Measurements from ENCODE around the gene KLF16. TPM values are rescaled to one million over a fixed set of nuclear protein-coding genes. Genes with fewer than 3 reads are reported as not detected.

KLF16 gene
- total and polyA plus RNA-seq, 9 of the 15 experiments (the other 6 are each of a cell fraction or from before 2014, with no cell fraction given) = 0.04 to 60.4 (median 6.8) TPM

GRCh38 chr19:1911995-1912394 lies 48.6 kb upstream of the KLF16 start:
- FAIRE-seq (no peak), ATAC-seq (no peak), DNase-seq (ENCODE audit: extremely low read depth in 1 of 4, low spot score in 3 of 4) (no peak)
- Histone ChIP-seq H3K79me2 (ENCODE audit: control insufficient read depth, insufficient read depth, low read length) (peaks cover 70% of the 10 kb centered on the region), H2AFZ (ENCODE audit: low read depth, low read length) (no peak overlapping the region), H3K27me3 (ENCODE audit: control insufficient read depth in 2 of 2, insufficient read depth in 2 of 2, low read length in 2 of 2) (no peaks in the 10 kb centered on the region), H3K9me3 (replicated peaks; ENCODE audit: control insufficient read depth, insufficient read depth, low read depth, low read length) (no peaks in the 10 kb centered on the region; the same call in 1 of the 2 replicates), H3K9ac (ENCODE audit: insufficient read depth in 1 of 2, low read depth in 2 of 2, low read length in 2 of 2) (no peak overlapping the region), H3K4me1 (replicated peaks in 1 of 2; ENCODE audit: control insufficient read depth in 2 of 2, insufficient read depth in 2 of 2, low read length in 2 of 2) (peaks cover 3 to 60% of the 10 kb centered on the region in 2 experiments; a peak in 4 of 5 replicates), H4K20me1 (replicated peaks; ENCODE audit: control insufficient read depth, insufficient read depth, low read length) (no peaks in the 10 kb centered on the region; the same call in 1 of the 2 replicates), H3K27ac (ENCODE audit: extremely low read depth, low read depth, low read length) (no peak overlapping the region), H3K36me3 (ENCODE audit: control insufficient read depth, insufficient read depth, low read length) (peaks cover 52% of the 10 kb centered on the region; the same call in 1 of the 3 replicates), H3K4me2 (ENCODE audit: insufficient read depth, low read length) (no peak overlapping the region), H3K4me3 (no peak overlapping the region), H3K9me1 (ENCODE audit: control insufficient read depth, insufficient read depth, low read length) (no peaks in the 10 kb centered on the region)
- CTCF ChIA-PET (ENCODE audit: low intra/inter-chr PET ratio) = no interaction called here
- POLR2A ChIA-PET = interaction anchor here (1.1 to 1.4 kb wide), 2 partner anchors 8 to 14 kb away, joined by 3 read pairs; no protein-coding TSS in a partner anchor
- in situ Hi-C loops (cut with MboI) = no loop called here
- WGBS (ENCODE audit: insufficient coverage, low coverage, missing lambda C conversion rate) = 94% methylated on average over 7 of the region's 37 CpGs
- BruUV-seq (replicated peaks) = no TSS peak
- intact Hi-C loops (cut with micrococcal nuclease) = no loop called here
- no peak for TF ChIP-seq PREB (CRISPR knock-in tag; IDR thresholded peaks at IDR 0.05)
- TF ChIP-seq ESRRA (IDR thresholded peaks at IDR 0.05; ENCODE audit: borderline replicate concordance, low read depth) = no peak
- TF ChIP-seq ZNF778 (CRISPR knock-in tag; IDR thresholded peaks at IDR 0.05) = no peak
- TF ChIP-seq HLTF (IDR thresholded peaks at IDR 0.05) = no peak
- TF ChIP-seq HDAC3 (IDR thresholded peaks at IDR 0.05; ENCODE audit: borderline replicate concordance, partially characterized antibody) = no peak
- TF ChIP-seq ZNF143 (CRISPR knock-in tag; IDR thresholded peaks at IDR 0.05) = no peak
- TF ChIP-seq ZBTB12 (CRISPR knock-in tag; IDR thresholded peaks at IDR 0.05) = no peak
- no peak for TF ChIP-seq ZNF175 (CRISPR knock-in tag; IDR thresholded peaks at IDR 0.05; ENCODE audit: low read depth)
- TF ChIP-seq TRIM25 (IDR thresholded peaks at IDR 0.05; ENCODE audit: borderline replicate concordance) = no peak
- no peak for TF ChIP-seq DEAF1 (CRISPR knock-in tag; IDR thresholded peaks at IDR 0.05)
